Chondrocyte (in vitro differentiated cells): ENCODE results near the gene ATN1. TPM values are rescaled to one million over a fixed set of nuclear protein-coding genes. Genes with fewer than 3 reads are reported as not detected.
A peak's percentile ranks its signal among the peaks of the same experiment; 100 is the strongest.

Experiments used
- DNase-seq: peaks from one replicate; pipeline ENCODE4 v3.0.0; 2021; ENCODE audit warnings: mixed read lengths, low spot score
- H3K27ac Mint-ChIP-seq: one replicate; pipeline ENCODE4 v1.8.0; 2021; ENCODE audit warnings: mild to moderate bottlenecking, moderate library complexity, mixed read lengths; ENCODE audit not compliant: unreplicated experiment
- H3K27me3 Mint-ChIP-seq: 2 replicates; pipeline ENCODE4 v1.8.0; 2021; ENCODE audit warnings: low read depth, mixed read lengths
- H3K36me3 Mint-ChIP-seq: 2 replicates; pipeline ENCODE4 v1.8.0; 2021; ENCODE audit warnings: low read depth, mixed read lengths
- H3K4me1 Mint-ChIP-seq: 2 replicates; pipeline ENCODE4 v1.8.0; 2021; ENCODE audit warnings: low read depth, mild to moderate bottlenecking, mixed read lengths
- H3K4me3 Mint-ChIP-seq: one replicate; pipeline ENCODE4 v1.8.0; 2021; ENCODE audit warnings: mild to moderate bottlenecking, moderate library complexity, mixed read lengths; ENCODE audit not compliant: unreplicated experiment
- H3K9me3 Mint-ChIP-seq: 2 replicates; pipeline ENCODE4 v1.8.0; 2021; ENCODE audit warnings: low read depth, mixed read lengths
- total RNA-seq: library from RNA; stranded (reverse); gene quantifications from 3 replicates; pipeline ENCODE4 v1.2.1, GENCODE V29; 2021
- TF ChIP-seq, protein P1 (sequence below): fragments of 200-600 bp; sonication (generic); IDR thresholded peaks from 2 replicates; pipeline ENCODE4 v1.5.0; 2021; ENCODE audit warnings: antibody characterized with exemption, mild to moderate bottlenecking, moderate library complexity

Gene ATN1
- total RNA-seq, 1 donor from 2014 or later, result 103 TPM

DNA sequence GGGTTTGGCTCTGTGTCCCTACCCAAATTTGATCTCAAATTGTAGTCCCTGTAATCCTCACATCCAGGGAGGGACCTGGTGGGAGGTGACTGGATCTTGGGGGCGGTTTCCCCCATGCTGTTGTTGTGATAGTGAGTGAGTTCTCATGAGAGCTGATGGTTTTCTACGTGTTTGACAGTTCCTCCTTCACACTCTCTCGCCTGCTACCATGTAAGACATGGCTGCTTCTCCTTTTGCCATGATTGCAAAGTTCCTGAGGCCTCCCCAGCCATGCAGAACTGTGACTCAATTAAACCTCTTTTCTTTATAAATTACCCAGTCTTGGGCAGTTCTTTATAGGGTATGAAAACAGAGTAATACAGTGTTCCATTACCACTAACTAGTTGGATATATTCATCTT, 33.4 kb upstream of the ATN1 start:
- peaks cover 28% of the 10 kb centered on the region for H3K4me1 Mint-ChIP-seq
- DNase-seq, result peak; percentile 29
- no peaks in the 10 kb centered on the region for H3K36me3 Mint-ChIP-seq
- TF ChIP-seq, protein P1, sequence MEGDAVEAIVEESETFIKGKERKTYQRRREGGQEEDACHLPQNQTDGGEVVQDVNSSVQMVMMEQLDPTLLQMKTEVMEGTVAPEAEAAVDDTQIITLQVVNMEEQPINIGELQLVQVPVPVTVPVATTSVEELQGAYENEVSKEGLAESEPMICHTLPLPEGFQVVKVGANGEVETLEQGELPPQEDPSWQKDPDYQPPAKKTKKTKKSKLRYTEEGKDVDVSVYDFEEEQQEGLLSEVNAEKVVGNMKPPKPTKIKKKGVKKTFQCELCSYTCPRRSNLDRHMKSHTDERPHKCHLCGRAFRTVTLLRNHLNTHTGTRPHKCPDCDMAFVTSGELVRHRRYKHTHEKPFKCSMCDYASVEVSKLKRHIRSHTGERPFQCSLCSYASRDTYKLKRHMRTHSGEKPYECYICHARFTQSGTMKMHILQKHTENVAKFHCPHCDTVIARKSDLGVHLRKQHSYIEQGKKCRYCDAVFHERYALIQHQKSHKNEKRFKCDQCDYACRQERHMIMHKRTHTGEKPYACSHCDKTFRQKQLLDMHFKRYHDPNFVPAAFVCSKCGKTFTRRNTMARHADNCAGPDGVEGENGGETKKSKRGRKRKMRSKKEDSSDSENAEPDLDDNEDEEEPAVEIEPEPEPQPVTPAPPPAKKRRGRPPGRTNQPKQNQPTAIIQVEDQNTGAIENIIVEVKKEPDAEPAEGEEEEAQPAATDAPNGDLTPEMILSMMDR, result no peak
- no peak overlapping the region for H3K4me3 Mint-ChIP-seq
- H3K27me3 Mint-ChIP-seq, result no peaks in the 10 kb centered on the region
- H3K27ac Mint-ChIP-seq, result no peak overlapping the region
- H3K9me3 Mint-ChIP-seq, result no peaks in the 10 kb centered on the region

GRCh38 chr12:6896846-6897435, 30.8 kb upstream of the ATN1 start:
- no peak for DNase-seq
- Mint-ChIP-seq H3K9me3 (no peaks in the 10 kb centered on the region), H3K36me3 (no peaks in the 10 kb centered on the region), H3K4me3 (no peak overlapping the region), H3K27me3 (no peaks in the 10 kb centered on the region), H3K27ac (peak overlapping the region; percentile 81), H3K4me1 (peaks cover 15% of the 10 kb centered on the region)
- TF ChIP-seq, protein P1, result no peak

DNA sequence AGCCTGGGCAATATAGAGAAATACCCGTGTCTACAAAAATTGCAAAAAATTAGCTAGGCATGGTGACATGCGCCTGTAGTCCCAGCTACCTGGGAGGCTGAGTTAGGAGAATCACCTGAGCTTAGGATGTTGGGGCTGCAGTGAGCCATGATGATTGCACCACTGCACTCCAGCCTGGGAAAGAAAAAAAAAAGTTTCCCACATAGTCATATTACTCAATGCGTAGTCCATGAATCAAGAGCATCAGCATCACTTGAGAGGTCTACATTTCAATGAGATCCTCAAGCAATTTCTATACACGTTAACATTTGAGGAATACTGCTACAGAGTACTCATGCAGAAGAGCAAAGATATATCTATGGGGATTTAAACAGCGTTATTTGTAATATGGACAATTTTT, 28.3 kb upstream of the ATN1 start:
- H3K4me1 Mint-ChIP-seq, result peaks cover 13% of the 10 kb centered on the region

GRCh38 chr12:6899837-6900519, 27.8 kb upstream of the ATN1 start:
- H3K4me3 Mint-ChIP-seq, result no peak overlapping the region
- no peaks in the 10 kb centered on the region for H3K9me3 Mint-ChIP-seq
- no peaks in the 10 kb centered on the region for H3K27me3 Mint-ChIP-seq
- H3K4me1 Mint-ChIP-seq, result peaks cover 13% of the 10 kb centered on the region
- H3K27ac Mint-ChIP-seq, result no peak overlapping the region
- no peak for DNase-seq
- TF ChIP-seq, protein P1, result no peak
- H3K36me3 Mint-ChIP-seq, result no peaks in the 10 kb centered on the region

More for the DNA sequence above, 28.3 kb upstream of the ATN1 start:
- H3K9me3 Mint-ChIP-seq, result no peaks in the 10 kb centered on the region
- H3K36me3 Mint-ChIP-seq, result no peaks in the 10 kb centered on the region
- H3K4me3 Mint-ChIP-seq, result no peak overlapping the region
- H3K27me3 Mint-ChIP-seq, result no peaks in the 10 kb centered on the region
- H3K27ac Mint-ChIP-seq, result no peak overlapping the region
- no peak for DNase-seq
- TF ChIP-seq, protein P1, result no peak

GRCh38 chr12:6902448-6902847, 25.3 kb upstream of the ATN1 start:
- H3K36me3 Mint-ChIP-seq, result no peaks in the 10 kb centered on the region
- TF ChIP-seq, protein P1, result no peak
- H3K9me3 Mint-ChIP-seq, result no peaks in the 10 kb centered on the region
- H3K27ac Mint-ChIP-seq, result no peak overlapping the region
- no peak for DNase-seq
- H3K4me3 Mint-ChIP-seq, result no peak overlapping the region
- no peaks in the 10 kb centered on the region for H3K27me3 Mint-ChIP-seq
- H3K4me1 Mint-ChIP-seq, result no peaks in the 10 kb centered on the region
